GM18499 (cell line): ENCODE results near the gene CETP.

Source experiments
- ATAC-seq: cut with Tn5 transposase; IDR thresholded peaks from one replicate; pipeline ENCODE4 v1.9.1; 2021; ENCODE audit warnings: moderate number of reproducible peaks; ENCODE audit not compliant: insufficient read depth, unreplicated experiment

Gene CETP, protein sequence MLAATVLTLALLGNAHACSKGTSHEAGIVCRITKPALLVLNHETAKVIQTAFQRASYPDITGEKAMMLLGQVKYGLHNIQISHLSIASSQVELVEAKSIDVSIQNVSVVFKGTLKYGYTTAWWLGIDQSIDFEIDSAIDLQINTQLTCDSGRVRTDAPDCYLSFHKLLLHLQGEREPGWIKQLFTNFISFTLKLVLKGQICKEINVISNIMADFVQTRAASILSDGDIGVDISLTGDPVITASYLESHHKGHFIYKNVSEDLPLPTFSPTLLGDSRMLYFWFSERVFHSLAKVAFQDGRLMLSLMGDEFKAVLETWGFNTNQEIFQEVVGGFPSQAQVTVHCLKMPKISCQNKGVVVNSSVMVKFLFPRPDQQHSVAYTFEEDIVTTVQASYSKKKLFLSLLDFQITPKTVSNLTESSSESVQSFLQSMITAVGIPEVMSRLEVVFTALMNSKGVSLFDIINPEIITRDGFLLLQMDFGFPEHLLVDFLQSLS

DNA sequence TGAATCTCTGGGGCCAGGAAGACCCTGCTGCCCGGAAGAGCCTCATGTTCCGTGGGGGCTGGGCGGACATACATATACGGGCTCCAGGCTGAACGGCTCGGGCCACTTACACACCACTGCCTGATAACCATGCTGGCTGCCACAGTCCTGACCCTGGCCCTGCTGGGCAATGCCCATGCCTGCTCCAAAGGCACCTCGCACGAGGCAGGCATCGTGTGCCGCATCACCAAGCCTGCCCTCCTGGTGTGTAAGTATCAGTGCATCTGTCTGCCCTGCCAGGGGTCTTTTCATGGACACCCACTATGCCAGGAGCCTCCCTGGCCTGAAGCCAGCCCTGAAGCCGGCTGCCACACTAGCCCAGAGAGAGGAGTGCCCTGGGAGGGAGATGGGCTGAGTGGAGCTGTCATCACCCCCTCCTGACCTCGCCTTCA lies at the start of gene CETP:
TSS of gene CETP (plus strand) at position 100 of the 431 bp plus-strand sequence. CDS start at position 130, 30 bp downstream.
- no peak for ATAC-seq

DNA sequence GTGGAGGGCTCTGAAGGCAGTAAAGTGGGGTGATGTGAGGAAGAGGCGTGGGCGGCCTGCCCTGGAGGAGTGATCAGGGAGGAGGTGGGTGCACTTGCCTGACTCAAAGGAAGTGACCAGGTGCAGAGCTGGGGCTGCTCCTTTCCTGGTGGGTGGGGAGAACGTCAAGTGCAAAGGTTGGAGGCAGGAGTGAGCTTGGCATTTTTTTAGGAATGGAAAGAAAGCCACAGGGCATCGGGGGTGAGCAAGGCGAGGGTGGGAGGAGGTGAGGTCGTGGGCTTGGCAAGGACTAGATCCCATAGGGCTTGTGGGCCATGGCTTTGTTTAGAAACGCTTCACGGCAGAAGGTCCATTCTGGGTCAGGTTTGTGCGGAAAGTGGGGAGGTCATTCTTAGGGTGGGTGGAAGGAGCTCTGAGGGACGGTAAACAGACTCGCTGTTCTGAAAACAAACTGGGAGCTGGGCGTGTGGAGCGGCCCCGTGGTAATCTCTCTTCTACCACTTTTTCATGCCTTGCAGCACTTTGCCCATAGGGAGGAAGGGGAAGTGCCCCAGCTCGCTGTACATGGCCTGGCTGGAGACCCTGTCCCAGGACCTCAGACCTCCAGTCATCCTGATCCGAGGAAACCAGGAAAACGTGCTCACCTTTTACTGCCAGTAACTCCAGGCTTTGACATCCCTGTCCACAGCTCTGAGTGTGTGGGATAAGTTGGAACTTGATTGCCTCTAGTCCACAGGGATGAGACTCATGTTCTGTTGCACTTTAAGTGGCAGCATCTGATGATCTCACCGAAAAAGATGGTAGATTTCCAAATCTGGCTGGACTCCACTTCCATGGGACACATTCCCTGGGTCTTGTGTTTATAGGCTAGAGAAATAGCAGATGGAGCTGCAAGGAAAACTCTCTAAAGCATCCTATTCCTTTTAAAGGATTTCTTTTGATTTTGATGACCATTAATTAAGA lies 48.7 kb upstream of the CETP start:
- ATAC-seq: no peak

DNA sequence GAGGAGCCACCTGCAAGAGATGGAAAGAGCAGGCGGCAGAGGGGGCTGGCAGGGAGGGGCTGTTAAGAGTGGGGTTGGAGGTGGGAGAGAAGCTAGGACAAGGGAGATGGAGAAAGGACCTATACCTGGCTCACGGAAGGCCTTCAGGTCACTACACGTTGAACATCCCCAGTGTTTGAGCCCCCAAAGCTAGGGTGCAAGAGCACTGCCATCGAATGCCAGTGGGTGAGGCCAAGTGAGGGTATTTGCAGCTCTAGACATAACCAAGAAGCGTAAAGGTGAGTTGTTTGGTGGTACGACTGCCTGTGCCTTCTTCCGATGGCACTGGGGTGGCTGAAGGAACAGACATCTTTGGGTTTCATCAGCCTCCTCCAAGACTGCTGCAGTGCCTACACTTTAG lies 46.9 kb upstream of the CETP start:
- no peak for ATAC-seq

- ATAC-seq: no peak
Observed at GRCh38 chr16:56915336-56916119, 46.2 kb upstream of the CETP start.

GRCh38 chr16:56916571-56917403 lies 45.0 kb upstream of the CETP start:
- ATAC-seq: peak; percentile 57

GRCh38 chr16:56918467-56919012 lies 43.2 kb upstream of the CETP start:
- no peak for ATAC-seq

DNA sequence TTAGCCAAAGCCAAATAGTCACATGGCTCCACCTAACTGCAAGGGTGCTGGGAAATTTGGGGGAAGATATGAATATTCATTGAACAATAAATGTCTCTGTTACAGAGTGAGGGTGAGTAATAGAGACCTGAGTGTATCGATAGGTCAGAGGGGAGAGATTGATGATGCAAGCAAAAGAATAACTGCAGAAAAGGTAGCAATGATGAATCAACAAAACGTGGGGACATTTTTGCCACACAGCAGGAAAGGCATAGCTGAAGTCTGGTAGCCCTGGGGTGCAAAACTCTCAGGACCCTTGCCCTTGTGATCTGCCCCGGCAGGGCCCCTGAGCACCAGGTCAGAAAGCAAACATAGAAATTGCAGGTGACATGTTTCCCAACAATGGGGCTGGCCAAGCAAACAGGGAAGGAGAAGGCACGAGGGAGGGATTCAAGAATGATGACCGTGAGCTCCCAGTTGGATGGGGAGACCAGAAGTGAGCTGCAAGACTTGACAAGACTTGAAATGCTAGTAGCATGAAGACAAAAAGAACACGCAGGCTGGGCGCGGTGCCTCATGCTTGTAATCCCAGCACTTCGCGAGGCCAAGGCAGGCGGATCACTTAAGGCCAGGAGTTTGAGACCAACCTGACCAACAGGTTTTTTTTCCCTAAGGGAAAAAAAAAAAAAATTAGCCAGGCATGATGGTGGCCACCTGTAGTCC lies 42.5 kb upstream of the CETP start:
- ATAC-seq: no peak

- ATAC-seq: no peak
Observed at GRCh38 chr16:56921571-56921970, 40.2 kb upstream of the CETP start.

- ATAC-seq: no peak
Observed at GRCh38 chr16:56923481-56924091, 38.2 kb upstream of the CETP start.

DNA sequence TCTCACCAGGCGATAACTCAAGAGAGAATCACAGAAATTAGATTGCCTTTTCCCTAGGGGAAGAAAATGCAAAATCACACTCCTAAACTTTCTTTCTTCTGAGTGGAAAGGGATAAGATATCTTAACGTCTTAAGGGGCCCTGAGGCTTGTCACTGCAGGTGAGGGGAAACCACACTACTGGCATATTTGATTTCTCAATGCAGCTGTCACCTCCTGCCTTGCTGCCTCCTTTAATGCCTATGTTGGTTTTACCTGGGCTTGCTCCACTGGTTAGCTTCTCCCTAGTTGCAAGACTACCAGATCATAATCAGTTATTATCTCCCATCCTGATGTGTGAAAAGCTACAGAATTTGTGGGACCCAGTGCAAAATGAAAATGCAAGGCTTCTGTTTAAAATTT lies 34.3 kb upstream of the CETP start:
- no peak for ATAC-seq

- ATAC-seq: no peak
Observed at GRCh38 chr16:56929639-56930038, 32.1 kb upstream of the CETP start.

DNA sequence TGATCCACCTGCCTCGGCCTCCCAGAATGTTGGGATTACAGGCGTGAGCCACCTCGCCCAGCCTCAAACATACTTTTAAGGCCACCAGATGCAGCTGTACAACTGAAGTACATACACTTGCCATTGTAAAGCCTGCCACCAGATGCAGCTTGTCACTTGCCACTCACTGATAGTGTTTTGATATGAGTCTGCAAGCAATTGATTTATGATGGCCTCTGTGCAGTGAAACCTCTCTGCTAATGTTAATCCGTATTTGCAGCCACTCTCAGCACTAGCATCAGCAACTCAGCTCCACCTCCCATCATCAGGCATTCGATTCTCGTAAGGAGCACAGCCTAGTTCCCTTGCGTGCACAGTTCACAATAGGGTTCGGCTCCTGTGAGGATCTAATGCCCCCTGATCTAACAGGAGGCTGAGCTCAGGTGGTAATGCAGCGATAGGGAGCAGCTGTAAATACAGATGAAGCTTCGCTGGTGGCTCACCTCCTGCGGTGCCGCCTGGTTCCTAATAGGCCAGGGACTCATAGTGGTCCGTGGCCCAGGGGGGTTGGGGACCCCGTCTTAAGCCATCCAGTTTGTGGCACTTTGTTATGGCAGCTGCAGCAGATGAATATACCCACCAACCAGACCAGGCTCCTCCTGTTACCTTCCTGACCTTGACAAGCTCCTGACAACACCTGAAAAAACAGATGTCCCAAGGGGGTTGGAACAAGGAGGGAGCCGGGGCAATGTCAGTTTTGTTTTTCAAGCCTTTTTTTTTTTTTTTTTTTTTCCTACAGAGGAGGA lies 31.1 kb upstream of the CETP start:
- ATAC-seq: no peak

DNA sequence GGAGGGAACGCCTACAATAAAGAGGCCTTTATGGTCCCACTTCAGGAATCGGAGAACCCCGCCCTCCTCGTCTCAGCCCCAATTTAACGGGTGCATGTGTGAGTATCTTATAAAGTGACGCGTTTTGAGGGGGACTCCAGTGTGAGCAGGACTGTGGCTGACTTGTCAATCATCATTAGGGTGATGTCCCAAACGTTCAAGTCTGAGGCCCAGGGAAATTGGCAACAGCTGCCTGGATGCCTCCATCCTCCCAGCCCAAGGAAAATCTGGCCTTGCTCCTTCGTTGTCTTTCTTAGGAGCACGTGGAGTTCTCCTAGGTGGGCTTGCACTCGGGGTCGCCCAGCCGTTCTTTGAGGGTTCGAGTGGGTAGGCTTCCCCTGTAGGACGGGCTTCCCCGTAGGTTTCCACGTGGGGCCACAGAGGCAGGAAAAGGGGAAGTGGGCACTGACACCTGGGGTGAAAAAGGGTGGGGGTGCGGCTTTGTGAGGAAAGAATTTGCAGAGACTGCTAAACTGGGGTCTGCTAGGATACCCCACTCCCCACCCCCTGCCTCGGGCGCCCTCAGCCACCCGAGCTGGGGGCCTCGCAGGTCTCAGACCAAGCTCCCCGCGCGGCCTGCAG lies 30.4 kb upstream of the CETP start:
- peak; percentile 22 for ATAC-seq

DNA sequence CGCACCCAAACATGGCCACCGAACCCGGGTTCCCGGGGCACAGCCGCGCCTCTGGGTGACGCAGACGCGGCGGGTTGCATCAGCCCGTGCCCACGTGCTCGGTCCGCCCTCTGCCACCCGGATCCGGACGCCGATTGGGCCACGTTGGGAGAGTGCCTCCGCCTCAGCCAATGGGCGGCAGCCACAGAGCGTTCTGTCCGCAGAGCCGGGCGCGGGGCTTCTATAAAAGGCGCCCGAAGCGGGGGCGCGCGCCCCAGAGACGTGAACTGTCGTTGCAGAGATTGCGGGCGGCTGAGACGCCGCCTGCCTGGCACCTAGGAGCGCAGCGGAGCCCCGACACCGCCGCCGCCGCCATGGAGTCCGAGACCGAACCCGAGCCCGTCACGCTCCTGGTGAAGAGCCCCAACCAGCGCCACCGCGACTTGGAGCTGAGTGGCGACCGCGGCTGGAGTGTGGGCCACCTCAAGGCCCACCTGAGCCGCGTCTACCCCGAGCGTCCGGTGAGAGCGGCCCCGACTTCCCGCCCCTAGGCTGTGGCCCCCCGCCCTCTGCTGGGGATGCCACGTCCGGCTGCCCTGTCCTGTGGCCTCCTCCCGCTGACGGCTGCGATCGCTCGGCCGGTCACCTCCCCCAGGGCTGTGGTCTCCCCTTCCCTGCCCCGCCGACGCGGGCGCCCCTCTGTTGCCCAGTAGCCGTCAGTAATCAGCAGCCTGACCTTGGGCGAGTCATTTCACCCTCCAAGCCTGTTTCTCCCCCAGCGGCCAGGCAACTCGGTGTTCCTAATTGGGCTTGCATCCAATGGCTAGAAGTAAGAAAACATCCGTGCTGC lies 29.6 kb upstream of the CETP start, which contains the start of gene HERPUD1:
TSS of gene HERPUD1 (plus strand) at position 251 of the 829 bp plus-strand sequence. CDS start at position 354, 103 bp downstream.
- peak; percentile 61 for ATAC-seq

GRCh38 chr16:56932721-56933619 lies 28.8 kb upstream of the CETP start:
- ATAC-seq: no peak
